Activated naive CD4-positive, alpha-beta T cell treated with anti-CD3 and anti-CD28 coated beads, Interleukin-2, amount 10 ng/mL, durations not matched to agents 7 days and 5 days (primary cell): Measurements from ENCODE around the gene MYPOP.
"Not testable (repeated sequence)": the region's sequence is repeated elsewhere in the genome, so short reads cannot be mapped to it uniquely, and the experiment has no call there.

Source experiments
- CTCF ChIA-PET: fragments of 350-600 bp; sonication (Branson Sonifier 250); formaldehyde crosslinking; loops from one replicate; lab custom pipeline; 2021; ENCODE audit warnings: antibody characterized with exemption; lab: Charles Lee
- DNase-seq: peaks from one replicate; pipeline ENCODE4 v3.0.0-alpha.2; 2020
- H3K27ac Mint-ChIP-seq: one replicate; pipeline ENCODE4 v1.8.0; 2021; ENCODE audit warnings: mild to moderate bottlenecking, moderate library complexity, mixed read lengths
- H3K27me3 Mint-ChIP-seq: one replicate; pipeline ENCODE4 v1.8.0; 2021; ENCODE audit warnings: mild to moderate bottlenecking, mixed read lengths
- H3K36me3 Mint-ChIP-seq: one replicate; pipeline ENCODE4 v1.8.0; 2021; ENCODE audit warnings: mixed read lengths
- H3K4me1 Mint-ChIP-seq: one replicate; pipeline ENCODE4 v1.8.0; 2021; ENCODE audit warnings: mixed read lengths
- H3K4me3 Mint-ChIP-seq: one replicate; pipeline ENCODE4 v1.8.0; 2021; ENCODE audit warnings: mild to moderate bottlenecking, moderate library complexity, mixed read lengths
- H3K9me3 Mint-ChIP-seq: one replicate; pipeline ENCODE4 v1.8.0; 2021; ENCODE audit warnings: mixed read lengths

MYPOP gene

DNA sequence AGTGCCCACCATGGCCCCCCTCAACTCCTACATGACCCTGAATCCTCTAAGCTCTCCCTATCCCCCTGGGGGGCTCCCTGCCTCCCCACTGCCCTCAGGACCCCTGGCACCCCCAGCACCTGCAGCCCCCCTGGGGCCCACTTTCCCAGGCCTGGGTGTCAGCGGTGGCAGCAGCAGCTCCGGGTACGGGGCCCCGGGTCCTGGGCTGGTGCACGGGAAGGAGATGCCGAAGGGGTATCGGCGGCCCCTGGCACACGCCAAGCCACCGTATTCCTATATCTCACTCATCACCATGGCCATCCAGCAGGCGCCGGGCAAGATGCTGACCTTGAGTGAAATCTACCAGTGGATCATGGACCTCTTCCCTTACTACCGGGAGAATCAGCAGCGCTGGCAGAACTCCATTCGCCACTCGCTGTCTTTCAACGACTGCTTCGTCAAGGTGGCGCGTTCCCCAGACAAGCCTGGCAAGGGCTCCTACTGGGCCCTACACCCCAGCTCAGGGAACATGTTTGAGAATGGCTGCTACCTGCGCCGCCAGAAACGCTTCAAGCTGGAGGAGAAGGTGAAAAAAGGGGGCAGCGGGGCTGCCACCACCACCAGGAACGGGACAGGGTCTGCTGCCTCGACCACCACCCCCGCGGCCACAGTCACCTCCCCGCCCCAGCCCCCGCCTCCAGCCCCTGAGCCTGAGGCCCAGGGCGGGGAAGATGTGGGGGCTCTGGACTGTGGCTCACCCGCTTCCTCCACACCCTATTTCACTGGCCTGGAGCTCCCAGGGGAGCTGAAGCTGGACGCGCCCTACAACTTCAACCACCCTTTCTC, 30.1 kb downstream of the MYPOP start:
- no peaks in the 10 kb centered on the region for H3K36me3 Mint-ChIP-seq
- peaks cover 9% of the 10 kb centered on the region for H3K4me1 Mint-ChIP-seq
- CTCF ChIA-PET, result interaction anchor here (1.5 kb wide), 1 partner anchor 9 kb away, joined by 3 read pairs; the partner anchor contains the start of gene SYMPK
- H3K27ac Mint-ChIP-seq, result no peak overlapping the region
- no peak overlapping the region for H3K4me3 Mint-ChIP-seq
- no peaks in the 10 kb centered on the region for H3K9me3 Mint-ChIP-seq
- H3K27me3 Mint-ChIP-seq, result peaks cover 59% of the 10 kb centered on the region
- no peak for DNase-seq

- Mint-ChIP-seq H3K4me1 (no peaks in the 10 kb centered on the region), H3K4me3 (no peak overlapping the region), H3K27ac (no peak overlapping the region), H3K36me3 (no peaks in the 10 kb centered on the region), H3K27me3 (peaks cover 59% of the 10 kb centered on the region), H3K9me3 (no peaks in the 10 kb centered on the region)
- CTCF ChIA-PET, result interaction anchor here (1.2 kb wide), 1 partner anchor 12 kb away, joined by 5 read pairs; no protein-coding TSS in a partner anchor
- no peak for DNase-seq
Measured at GRCh38 chr19:45870798-45871197, 31.6 kb downstream of the MYPOP start.

DNA sequence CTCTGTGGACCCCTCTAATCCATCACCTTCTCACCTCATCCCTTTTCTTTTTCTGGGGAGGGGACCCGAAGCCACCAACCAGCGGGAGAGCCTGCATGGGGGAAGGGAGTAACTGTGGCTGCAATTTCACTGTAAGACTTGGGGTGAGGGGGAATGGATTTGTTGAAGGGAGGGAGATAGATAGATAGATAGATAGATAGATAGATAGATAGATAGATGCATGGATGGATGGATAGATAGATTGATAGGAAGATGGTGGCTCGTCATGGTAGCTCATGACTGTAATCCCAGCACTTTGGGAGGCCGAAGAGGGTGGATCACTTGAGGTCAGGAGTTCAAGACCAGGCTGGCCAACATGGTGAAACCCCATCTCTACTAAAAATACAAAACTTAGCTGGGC, 35.2 kb downstream of the MYPOP start:
- Mint-ChIP-seq H3K4me1 (peaks cover 21% of the 10 kb centered on the region), H3K27me3 (peaks cover 67% of the 10 kb centered on the region)
- H3K4me3 Mint-ChIP-seq, H3K27ac Mint-ChIP-seq, H3K9me3 Mint-ChIP-seq, DNase-seq, H3K36me3 Mint-ChIP-seq: not testable (repeated sequence)
- CTCF ChIA-PET, result interaction anchor here (6.0 kb wide), 1 partner anchor 17 kb away, joined by 58 read pairs; the partner anchor contains the start of gene IRF2BP1

GRCh38 chr19:45866400-45867176, 35.8 kb downstream of the MYPOP start:
- peaks cover 9% of the 10 kb centered on the region for H3K36me3 Mint-ChIP-seq
- DNase-seq, result no peak
- peaks cover 63% of the 10 kb centered on the region for H3K27me3 Mint-ChIP-seq
- CTCF ChIA-PET, result interaction anchor here (6.0 kb wide), 1 partner anchor 18 kb away, joined by 58 read pairs; the partner anchor contains the start of gene IRF2BP1
- no peaks in the 10 kb centered on the region for H3K9me3 Mint-ChIP-seq
- no peak overlapping the region for H3K27ac Mint-ChIP-seq
- H3K4me3 Mint-ChIP-seq, result no peak overlapping the region
- peaks cover 28% of the 10 kb centered on the region for H3K4me1 Mint-ChIP-seq

DNA sequence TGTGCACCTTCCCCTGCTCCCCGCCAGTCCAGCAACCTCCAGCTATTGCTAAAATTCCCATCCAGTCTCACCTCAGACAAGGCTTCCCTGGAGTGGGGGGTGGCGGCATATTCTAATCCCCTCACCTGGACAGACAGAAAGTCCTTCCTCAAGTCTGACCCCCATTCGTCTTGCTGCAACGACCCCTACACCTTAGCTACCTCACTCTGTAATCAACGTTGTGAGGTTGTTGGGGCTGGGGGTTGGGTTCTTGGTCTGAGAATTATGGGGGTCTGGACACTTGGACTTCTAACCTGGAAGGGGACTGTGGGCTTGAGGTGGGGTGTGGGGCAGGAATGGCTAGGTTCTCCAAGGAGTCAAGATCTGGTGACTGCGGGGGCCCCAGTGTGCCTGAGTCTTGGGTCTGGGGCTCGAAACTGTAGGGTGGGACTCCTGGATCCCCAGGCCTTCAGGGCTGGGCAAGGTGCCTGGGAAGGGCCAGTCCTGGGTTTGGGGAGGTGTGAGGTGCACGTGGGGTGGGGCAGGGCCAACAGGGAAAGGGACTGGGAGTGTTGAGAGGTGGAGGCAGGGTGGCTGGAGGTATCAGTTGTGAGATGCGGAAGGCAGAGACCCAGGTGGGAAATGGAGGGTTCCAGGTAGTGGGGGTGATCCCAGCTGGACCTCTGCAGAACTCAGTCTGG, 37.0 kb downstream of the MYPOP start:
- Mint-ChIP-seq H3K27ac (no peak overlapping the region), H3K4me3 (no peak overlapping the region), H3K36me3 (peaks cover 10% of the 10 kb centered on the region), H3K9me3 (no peaks in the 10 kb centered on the region), H3K27me3 (peaks cover 59% of the 10 kb centered on the region), H3K4me1 (peaks cover 36% of the 10 kb centered on the region)
- CTCF ChIA-PET, result interaction anchor here (6.0 kb wide), 1 partner anchor 19 kb away, joined by 58 read pairs; the partner anchor contains the start of gene IRF2BP1
- no peak for DNase-seq

GRCh38 chr19:45864629-45865082, 37.8 kb downstream of the MYPOP start:
- Mint-ChIP-seq H3K4me1 (peaks cover 36% of the 10 kb centered on the region), H3K4me3 (peak overlapping the region; percentile 21), H3K36me3 (peaks cover 10% of the 10 kb centered on the region), H3K9me3 (no peaks in the 10 kb centered on the region), H3K27me3 (peaks cover 57% of the 10 kb centered on the region), H3K27ac (no peak overlapping the region)
- CTCF ChIA-PET, result interaction anchor here (2.1 to 6.0 kb wide), 3 partner anchors 20 to 96 kb away, joined by 6 to 58 read pairs (median 10); partner anchors contain the start of genes IRF2BP1, MYPOP and SIX5
- no peak for DNase-seq

DNA sequence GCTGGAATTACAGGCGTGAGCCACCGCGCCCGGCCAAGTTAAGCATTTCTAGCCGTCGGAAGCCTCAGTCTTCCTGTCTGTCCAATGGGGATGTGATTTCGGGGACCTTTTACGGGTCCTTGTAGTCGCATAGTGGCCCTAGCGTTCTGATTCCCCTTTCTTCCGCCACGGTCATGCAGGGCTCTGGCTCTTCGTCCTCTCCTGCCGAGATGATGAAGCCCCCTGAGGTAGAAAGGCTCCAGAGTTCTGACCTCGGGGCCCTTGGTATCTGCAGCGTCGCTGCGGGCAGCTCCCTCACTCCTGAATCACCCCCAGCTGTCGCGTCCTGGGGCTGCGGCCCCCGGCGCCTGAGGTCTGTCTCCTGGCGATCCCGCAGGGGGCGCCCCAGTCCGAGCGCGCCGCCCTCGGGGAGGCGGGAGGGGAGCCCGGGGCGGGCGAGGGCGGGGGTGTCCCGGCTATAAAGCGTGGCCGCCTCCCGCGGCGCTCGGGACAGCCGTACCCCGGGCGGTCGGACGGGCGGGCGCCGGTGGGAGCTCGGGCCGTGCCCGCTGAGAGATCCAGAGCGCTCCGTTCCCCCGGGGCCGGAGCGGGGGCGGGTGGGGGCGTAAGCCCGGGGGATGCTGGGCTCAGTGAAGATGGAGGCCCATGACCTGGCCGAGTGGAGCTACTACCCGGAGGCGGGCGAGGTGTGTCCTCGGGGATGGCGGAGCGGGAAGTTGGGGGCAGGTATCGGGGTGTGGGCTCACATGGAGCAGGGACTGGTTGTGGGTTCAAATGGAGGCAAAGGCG, 38.4 kb downstream of the MYPOP start, which contains the start of gene FOXA3:
TSS of gene FOXA3 (plus strand) at position 487 of the 789 bp plus-strand sequence. CDS start at position 618, 131 bp downstream.
- H3K36me3 Mint-ChIP-seq, result peaks cover 10% of the 10 kb centered on the region
- CTCF ChIA-PET, result interaction anchor here (0.8 to 6.0 kb wide), 8 partner anchors 20 to 214 kb away, joined by 3 to 58 read pairs (median 6); partner anchors contain the start of genes IRF2BP1, MYPOP and SIX5
- no peaks in the 10 kb centered on the region for H3K9me3 Mint-ChIP-seq
- peak within 1 kb of the TSS; percentile 94 for H3K27ac Mint-ChIP-seq
- H3K4me3 Mint-ChIP-seq, result peak within 1 kb of the TSS; percentile 94
- H3K27me3 Mint-ChIP-seq, result peaks cover 57% of the 10 kb centered on the region
- DNase-seq, result peak; percentile 68
- H3K4me1 Mint-ChIP-seq, result peaks cover 36% of the 10 kb centered on the region

- peaks cover 54% of the 10 kb centered on the region for H3K27me3 Mint-ChIP-seq
Measured at GRCh38 chr19:45863335-45863839, 39.0 kb downstream of the MYPOP start.

DNA sequence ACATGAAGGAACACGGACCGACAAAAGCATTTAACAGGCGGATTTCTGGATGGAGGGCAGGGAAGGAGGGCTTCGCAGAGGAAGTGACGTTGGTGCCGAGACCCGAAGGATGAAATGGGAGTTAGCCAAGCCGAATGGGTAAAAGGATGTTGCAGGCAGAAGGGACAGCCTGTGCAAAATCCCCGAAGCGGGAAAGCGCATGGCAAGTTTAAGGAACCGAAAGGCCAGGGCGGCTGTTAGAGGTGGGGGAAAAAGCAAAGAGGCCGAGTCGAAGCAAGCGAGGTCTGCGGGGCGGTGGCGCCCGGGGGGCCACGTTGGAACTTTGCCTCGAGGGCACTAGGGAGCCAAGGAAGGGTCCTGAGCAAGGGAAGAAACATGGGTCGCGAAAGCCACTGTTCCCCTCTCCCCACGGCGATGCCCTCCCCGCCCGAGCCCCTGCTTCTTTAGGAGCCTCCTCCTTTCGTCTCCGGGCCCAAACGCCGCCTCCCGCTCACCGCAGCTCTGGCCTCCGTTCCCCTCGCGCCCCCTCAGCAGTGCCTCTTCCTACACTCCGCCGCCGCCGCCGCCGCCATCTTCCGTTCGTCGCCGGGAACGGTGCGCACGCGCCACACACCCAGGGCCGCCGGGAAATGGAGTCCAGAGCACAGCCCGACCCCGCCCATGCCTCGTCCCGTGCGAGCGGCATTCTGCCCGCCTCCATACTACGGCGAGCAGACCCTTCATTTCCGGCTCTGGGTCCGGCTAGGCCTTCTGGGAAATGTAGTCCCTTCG, 39.7 kb downstream of the MYPOP start, which contains the start of gene SYMPK:
TSS of gene SYMPK (minus strand) at position 584 of the 771 bp plus-strand sequence. CDS start 8,652 bp downstream, outside the sequence.
- H3K4me3 Mint-ChIP-seq, result peak within 1 kb of the TSS; percentile 94
- peak; percentile 99 for DNase-seq
- peaks cover 14% of the 10 kb centered on the region for H3K36me3 Mint-ChIP-seq
- H3K27me3 Mint-ChIP-seq, result peaks cover 48% of the 10 kb centered on the region
- H3K9me3 Mint-ChIP-seq, result no peaks in the 10 kb centered on the region
- CTCF ChIA-PET, result interaction anchor here (0.7 to 6.0 kb wide), 9 partner anchors 8 to 216 kb away, joined by 3 to 58 read pairs (median 5); partner anchors contain the start of genes IRF2BP1, MYPOP and SIX5
- peak within 1 kb of the TSS; percentile 94 for H3K27ac Mint-ChIP-seq
- peaks cover 40% of the 10 kb centered on the region for H3K4me1 Mint-ChIP-seq

More at GRCh38 chr19:45863335-45863839, 39.0 kb downstream of the MYPOP start:
- Mint-ChIP-seq H3K36me3 (peaks cover 10% of the 10 kb centered on the region), H3K9me3 (no peaks in the 10 kb centered on the region), H3K27ac (peak overlapping the region; percentile 94), H3K4me3 (peak overlapping the region; percentile 94), H3K4me1 (peaks cover 36% of the 10 kb centered on the region)
- CTCF ChIA-PET, result interaction anchor here (0.7 to 6.0 kb wide), 10 partner anchors 8 to 215 kb away, joined by 3 to 58 read pairs (median 4); partner anchors contain the start of genes IRF2BP1, MYPOP and SIX5
- no peak for DNase-seq

- peak overlapping the region; percentile 94 for H3K4me3 Mint-ChIP-seq
- CTCF ChIA-PET, result interaction anchor here (1.9 to 6.0 kb wide), 2 partner anchors 22 to 45 kb away, joined by 7 to 58 read pairs; partner anchors contain the start of gene IRF2BP1
- peaks cover 43% of the 10 kb centered on the region for H3K27me3 Mint-ChIP-seq
- no peaks in the 10 kb centered on the region for H3K9me3 Mint-ChIP-seq
- peaks cover 40% of the 10 kb centered on the region for H3K4me1 Mint-ChIP-seq
- H3K27ac Mint-ChIP-seq, result peak overlapping the region; percentile 94
- DNase-seq, result no peak
- peaks cover 14% of the 10 kb centered on the region for H3K36me3 Mint-ChIP-seq
Measured at GRCh38 chr19:45862271-45862563, 40.2 kb downstream of the MYPOP start.

DNA sequence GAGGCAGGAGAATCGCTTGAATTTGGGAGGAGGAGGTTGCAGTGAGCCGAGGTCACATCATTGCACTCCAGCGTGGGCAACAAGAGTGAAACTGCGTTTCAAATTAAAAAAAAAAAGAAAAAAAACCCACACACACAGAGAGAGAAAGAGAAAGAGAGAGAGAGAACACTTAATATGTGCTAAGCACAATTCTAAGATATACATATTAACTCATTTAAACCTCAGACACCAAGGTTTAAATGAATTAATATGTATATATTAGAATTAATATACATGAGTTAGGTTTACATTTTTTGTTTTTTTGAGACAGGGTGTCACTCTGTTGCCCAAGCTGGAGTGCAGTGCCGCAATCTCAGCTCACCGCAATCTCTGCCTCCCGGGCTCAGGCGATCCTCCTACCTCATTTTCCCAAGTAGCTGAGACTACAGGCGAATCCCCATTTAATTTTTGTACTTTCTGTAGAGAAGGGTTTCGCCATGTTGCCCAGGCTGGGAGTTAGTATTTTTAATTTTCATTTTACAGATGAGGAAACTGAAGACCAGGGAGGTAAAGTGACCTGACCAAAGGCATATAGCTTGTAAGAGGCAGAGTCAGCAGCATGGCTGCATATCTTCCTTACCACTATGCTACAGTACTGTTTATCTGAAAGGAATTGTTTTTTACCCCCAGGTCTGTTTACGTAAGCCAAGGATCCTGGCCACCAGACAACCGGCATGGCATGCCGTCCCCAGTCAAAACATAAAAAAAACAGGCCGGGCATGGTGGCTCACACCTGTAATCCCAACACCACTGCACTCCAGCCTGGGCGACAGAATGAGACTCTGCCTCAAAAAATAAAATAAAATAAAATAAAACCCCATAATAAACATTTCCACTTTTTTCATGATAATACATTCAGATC, 41.8 kb downstream of the MYPOP start:
- Mint-ChIP-seq H3K27me3 (peaks cover 26% of the 10 kb centered on the region), H3K9me3 (no peaks in the 10 kb centered on the region), H3K4me3 (no peak overlapping the region), H3K36me3 (peaks cover 14% of the 10 kb centered on the region), H3K27ac (peak overlapping the region; percentile 65), H3K4me1 (peaks cover 40% of the 10 kb centered on the region)
- CTCF ChIA-PET, result no interaction called here
- no peak for DNase-seq
